HuH-7 (cell line): ENCODE data around the gene KLHL8.
A peak's percentile ranks its signal among the peaks of the same experiment; 100 is the strongest.

Source experiments
- DNase-seq: peaks from one replicate; pipeline ENCODE4 v3.0.0; 2011; ENCODE audit warnings: low spot score

The KLHL8 gene

GRCh38 chr4:87220094-87220822, at the start of gene KLHL8:
Gene KLHL8, minus strand, starts transcription at chr4:87220618. Its CDS starts 25,079 bp downstream, at chr4:87195539.
- DNase-seq = peak; percentile 77

DNA sequence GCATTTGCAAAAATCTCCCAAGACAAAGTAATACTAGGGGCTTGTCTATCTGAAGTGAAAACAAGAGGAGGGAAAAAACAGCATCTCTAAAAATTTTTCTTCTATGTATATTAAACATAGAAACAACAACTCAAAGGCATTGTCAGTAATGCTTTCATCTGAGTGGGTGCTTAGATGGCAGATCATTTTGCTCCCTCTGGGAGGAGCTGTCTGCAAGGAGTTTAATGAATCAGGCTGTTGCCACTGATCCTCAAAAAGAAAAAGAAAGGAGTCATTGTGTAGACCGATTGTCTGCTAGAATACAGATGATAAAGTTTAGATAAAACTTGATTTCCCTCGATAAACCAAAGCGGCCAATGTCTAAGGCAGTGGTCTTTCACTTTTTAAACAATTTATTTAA, 49.7 kb upstream of the KLHL8 start:
- peak; percentile 40 for DNase-seq

DNA sequence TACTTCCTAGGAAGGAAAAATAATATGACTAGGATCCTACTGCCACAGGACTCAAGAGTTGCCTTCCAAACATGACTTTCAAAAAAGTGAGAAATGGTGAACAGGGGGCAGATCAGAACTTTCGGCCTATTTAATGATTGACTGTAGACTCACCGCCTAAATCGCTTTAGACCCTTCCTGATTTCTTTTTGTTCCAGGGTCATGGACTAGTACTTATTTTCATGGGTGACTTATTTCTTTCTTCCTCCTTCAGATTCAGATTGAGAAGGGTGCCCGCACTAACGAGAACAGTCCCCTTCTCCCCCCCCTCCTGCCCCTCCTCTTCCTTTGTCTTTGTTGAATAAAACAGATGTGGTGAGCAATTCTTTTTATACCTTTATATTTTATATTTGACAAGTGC, 48.0 kb upstream of the KLHL8 start:
- no peak for DNase-seq

DNA sequence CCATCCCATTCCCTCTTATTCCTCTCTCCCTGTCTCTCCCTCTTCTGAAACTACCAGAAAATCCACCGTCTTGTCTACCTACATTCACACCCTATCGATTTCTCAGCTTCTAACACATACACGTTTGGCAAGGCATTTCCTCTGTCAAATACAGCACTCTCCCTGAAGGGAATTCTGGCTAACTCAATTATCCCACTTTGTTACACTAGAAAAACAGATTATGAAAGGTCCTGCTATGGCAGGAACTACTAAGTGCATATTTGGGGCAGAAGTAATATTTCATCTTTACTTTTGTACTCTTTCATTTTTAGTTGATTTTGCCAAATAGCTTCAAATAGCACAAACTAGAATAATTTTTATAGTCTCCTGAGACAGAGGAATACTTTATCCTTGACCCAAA, 46.6 kb upstream of the KLHL8 start:
- no peak for DNase-seq

- DNase-seq = no peak
Measured at GRCh38 chr4:87262886-87263285, 42.5 kb upstream of the KLHL8 start.

DNA sequence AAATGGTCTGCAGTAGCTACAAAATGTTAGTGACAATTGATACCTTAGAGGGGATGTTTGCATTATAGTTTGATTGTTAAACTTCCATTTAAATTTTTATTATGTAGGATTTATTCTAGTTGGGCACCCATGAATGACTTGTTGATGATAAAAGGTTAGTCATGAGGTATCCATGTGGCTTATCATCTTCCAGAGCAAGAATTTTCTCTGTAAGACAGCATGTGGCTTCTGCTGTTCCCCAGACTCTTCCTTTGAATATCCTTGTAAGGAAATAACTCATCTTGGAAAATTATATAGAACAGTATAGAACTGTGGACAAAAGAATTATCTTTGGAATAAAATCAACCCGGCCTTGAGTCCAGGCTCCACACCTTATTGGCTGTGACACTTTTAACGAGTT, 40.1 kb upstream of the KLHL8 start:
- no peak for DNase-seq

DNA sequence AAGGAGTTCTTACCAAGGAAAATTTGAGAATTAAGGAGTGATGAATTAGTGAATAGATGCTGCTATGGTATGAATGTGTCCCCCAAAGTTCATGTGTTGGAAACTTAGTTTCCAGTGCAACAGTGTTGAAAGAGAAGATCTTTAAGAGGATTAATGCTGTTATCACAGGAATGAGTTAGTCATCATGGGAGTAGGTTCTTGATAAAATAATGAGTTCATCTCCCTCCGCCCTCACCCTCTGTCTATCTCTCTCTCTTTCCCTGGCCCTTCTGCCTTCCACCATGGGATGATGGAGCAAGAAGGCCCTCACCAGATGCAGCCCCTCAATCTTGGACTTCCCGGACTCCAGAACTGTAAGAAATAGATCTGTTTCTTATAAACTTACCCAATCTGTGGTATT, 38.3 kb upstream of the KLHL8 start:
- DNase-seq = no peak

DNA sequence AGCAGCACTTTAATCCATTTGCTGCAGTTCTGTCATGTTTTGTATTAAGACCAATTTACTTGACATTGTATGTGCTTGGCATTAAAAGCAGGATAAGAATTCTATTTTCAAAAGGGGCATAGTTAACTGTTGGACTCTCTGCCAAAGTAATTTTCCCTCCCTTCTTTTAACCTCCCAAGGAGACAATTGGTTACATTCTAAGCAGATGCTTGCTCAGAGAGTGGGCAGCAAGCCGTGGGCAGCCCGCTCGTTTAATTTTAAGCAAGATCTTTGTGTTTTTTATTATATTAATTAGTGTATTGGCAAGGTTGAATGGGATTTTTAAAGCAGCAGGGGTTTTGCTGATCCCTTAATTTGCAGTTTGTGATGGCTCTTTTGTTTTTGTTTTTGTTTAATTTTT, 37.1 kb upstream of the KLHL8 start:
- DNase-seq = no peak

GRCh38 chr4:87255755-87256154, 35.3 kb upstream of the KLHL8 start:
- DNase-seq = no peak

- no peak for DNase-seq
Measured at GRCh38 chr4:87251106-87251505, 30.7 kb upstream of the KLHL8 start.

GRCh38 chr4:87250294-87250693, 29.9 kb upstream of the KLHL8 start:
- no peak for DNase-seq

DNA sequence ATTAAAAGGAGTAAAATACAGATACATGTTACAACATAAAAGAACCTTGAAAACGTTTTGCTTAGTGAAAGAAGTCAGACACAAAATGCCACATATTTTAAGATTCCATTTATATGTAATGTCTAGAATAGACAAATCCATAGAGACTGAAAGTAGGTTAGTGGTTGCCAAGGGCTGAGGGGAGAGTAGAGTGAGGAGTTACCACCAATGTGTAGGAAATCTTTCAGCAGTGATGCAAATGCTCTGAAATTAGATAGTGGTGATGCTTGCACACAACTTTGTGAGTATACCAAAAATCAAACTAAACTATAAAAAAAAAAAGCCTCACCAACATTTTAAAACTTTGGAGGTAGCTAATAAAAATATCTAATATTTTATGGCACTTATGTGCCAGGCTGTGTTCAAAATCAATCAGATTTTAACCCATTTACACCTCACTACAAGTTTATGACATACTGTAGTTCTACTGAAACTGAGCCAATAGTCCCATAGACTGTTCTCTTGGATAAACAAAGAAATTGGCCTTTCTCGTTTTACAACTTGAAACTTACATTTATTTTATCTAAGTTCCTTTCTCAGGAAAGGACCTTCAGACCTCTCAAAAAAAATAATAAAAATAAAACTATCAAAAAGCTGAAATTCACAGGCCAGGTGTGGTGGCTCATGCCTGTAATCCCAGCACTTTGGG, 29.1 kb upstream of the KLHL8 start:
- DNase-seq = no peak

DNA sequence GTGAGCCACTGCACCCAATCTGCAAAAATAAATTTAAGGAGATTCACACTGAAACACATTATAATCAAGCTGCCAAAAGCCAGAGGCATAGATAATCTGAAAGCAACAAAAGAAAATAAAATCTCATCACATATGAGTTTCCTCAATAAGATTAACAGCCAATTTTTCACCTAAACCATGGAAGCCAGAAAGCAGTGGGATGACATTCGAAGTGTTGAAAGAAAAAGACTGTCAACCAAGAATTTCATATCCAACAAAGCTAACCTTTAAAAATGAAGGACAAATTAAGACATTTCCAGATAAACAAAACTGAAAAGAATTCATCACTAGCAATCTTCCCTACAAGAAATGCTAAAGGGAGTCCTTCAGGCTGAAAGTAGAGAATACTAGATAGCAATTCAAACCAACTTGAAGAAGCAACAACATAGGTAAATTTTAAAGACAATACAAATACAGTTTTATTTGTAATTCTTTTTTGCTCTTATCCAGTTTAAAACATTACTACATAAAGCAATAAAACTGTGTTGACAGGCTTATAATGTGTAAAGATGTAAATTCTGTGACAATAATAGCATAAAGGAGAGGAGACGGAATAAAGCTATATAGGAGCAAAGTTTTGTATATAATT, 23.1 kb upstream of the KLHL8 start:
- no peak for DNase-seq

- no peak for DNase-seq
Measured at GRCh38 chr4:87241336-87241735, 20.9 kb upstream of the KLHL8 start.

GRCh38 chr4:87240341-87240740, 19.9 kb upstream of the KLHL8 start:
- no peak for DNase-seq

DNA sequence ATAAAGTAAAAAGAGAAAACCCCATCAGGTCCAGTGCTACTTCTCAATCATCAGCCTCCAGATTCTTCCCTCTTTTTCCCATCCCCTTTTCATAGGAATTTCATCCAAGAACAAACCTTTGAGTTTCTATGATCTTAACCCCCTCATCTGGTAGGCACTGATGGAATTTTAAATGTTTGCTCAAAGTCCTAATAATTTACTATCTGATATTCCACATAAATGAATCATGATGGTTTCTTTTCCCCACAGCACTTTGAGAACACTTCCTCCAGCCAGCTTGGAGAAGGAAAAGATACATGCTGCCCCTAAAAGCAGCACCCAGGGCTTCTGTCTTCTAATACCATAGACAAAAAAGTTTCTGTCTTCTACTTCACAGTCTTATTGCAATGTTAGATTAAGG, 19.4 kb upstream of the KLHL8 start:
- DNase-seq = no peak

DNA sequence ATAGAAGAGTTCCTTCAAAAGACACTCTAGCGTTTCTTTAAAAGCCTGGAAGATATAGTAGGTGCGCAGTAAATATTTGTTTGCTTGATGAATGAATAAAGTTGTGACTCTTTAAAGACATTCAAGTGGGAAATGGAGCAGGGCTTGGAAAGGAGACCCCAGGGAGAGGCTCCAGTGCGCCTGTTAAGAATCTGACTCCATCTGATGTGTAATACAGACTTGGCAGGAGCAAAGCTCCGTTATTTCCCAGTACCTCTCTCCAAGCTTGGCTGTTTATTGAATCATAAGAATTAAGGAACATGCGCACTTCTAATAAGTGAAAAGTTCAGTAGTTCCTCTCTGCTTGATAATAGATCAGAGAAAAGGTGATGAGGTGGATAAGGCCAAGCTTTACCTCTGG, 18.8 kb upstream of the KLHL8 start:
- no peak for DNase-seq

GRCh38 chr4:87236861-87237260, 16.4 kb upstream of the KLHL8 start:
- DNase-seq = no peak

- DNase-seq = no peak
Measured at GRCh38 chr4:87235020-87235671, 14.7 kb upstream of the KLHL8 start.

- DNase-seq = no peak
Measured at GRCh38 chr4:87232216-87232615, 11.8 kb upstream of the KLHL8 start.

DNA sequence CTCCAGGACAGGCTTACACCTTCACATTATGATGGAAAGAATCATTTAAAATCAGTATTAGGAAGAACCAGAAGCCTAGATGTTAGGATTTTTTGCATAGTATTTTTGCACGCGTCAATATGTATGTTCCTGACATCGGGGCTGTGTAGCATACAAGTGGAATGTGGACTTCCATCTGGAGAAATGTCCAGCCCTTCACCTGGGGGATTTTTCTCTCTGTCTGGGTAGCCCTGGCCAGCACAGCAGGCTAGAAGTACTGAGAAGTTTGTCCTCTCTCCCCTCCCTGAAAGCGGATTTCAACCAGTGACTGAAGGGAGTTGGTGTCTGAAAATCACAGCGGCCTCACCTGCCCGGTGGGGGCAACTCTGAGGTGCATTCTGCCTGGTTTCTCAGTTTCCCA, 10.4 kb upstream of the KLHL8 start:
- no peak for DNase-seq

DNA sequence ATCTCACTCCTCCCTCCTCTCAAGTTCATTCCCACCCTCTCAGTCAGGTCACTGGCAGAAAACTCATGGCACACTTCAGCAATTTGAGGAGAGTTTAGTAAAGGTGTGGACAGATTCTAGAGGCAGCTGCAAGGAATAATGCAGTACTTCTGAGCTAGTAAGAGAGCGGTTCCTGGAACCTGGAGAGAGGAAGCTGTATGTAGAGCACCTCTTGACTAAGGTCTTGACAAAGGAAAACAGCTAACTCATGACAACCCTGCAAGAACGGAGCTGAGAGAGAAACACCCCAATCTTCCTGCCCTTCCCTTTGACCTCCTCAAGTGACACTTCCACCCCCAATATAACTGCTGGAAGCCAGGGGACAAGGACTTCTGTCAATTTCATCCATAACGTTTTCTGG, 9.6 kb upstream of the KLHL8 start:
- no peak for DNase-seq
